T-helper 2 cell (primary cell): ENCODE data around the gene SNX27.
"Not testable (repeated sequence)": the region's sequence is repeated elsewhere in the genome, so short reads cannot be mapped to it uniquely, and the experiment has no call there.

Experiments
- DNase-seq, 5 experiments: peaks; one replicate each; pipeline versions ENCODE4 v3.0.0 to v3.0.0-alpha.2; 2012 to 2022

The SNX27 gene

DNA sequence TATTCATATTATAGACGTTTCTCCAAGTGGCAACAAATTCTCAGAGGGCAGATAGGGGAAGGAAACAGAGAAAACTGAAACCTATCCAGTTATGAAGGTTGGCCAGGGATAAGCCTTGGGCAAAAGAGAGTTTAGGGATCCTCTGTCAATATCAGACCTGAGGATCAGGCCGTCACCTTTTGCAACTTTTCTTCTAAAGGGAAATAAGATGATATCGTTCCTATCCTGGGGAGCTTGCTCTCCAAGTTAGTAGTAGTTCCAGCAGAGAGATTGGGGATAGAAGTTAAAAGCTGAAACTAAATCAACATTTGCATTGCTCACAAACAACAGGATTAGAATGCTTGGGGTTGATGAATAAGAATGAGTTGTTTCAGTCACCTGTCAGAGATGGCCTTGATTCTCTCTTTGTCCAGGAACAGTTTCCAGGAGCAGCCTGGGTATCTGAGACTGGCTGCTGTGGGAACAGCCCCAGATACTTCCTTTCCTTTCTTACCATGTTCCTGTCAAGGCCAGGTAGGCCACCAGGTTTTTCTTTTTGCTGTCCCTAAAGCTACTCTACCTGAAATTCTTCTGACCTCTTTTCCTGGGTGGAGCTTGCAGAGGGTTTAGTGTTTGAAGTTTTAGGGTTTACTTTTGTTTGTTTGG is 112.0 kb downstream of the SNX27 start:
- no peak for DNase-seq

DNA sequence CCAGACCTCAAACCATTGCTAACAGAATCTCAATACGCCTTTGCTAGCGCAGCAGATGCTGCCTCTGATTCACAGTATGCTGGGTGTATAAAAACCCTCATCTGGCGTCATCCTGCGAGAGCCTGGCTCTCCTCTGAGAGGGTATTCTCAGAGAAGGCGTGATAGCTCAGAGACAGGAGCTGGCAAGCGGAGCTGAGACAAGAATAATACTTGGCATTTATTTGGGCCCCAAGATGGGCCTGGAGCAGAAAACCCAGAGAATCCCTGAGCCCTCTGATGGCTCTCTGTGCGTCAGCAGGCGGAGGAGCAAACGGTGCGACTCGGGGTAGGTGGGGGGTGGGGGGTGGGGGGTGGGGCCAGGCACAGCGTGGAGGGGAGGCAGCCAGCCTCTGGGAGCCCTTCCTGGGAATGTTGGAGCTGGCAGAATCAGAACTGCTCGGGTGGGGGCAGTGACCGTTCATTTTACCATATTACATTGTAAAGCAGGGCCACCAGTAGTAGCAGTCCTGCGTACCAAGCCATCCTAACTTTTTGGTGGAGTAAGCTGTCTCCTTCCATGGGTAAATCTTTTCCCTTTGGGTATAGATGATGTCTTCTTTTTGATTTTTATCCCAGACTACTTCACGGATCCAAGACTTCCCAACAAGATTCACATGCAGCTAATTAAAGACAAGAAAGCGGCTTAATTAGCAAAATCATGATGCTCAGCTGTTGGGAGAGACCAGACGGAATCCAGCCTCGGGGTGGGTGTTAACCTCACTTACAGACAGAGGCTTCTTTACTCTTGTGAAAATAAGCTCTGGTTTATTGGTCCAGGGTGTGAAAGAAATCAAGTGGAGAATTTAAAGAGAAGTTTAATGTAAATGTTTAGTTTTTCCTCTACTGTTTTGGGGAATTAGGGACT is 116.6 kb downstream of the SNX27 start:
- no peak for DNase-seq

DNA sequence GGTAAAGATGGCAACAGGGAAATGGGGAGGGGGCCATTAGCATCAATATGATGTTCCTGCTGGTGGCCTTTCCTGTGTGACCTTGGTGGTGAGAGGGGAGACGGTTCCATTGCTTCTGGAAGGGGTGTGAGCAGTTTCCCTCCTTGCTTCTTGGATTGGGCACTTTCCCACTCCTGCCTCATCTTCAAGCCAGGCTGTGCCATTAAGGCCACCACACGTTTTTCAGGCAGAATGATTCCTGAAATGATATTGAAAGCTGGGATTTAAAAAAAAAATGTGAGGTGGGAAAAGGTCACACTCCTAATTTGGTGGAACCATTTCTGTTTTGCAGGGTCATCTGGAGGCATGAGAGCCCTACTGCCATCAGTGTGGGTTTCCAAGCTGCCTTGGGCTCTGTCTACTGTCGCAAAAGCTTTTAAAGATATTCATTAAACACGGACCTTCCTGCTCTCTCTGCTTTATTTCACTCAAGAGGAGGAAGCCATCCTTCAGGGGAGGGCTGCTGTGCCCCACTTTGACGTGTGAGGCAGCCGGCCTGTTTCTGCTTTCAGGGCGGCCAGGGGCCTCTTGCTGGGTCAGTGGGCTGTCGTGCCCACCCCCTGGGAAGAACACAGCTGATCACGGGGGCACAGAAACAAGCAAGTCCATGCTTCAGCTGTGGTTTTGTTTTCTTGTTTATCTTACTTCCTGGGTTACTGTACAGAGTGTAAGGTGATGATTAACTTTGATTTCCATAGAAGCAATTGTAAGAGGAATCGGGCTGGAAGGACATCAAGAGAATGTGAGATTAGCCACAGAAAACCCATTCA is 117.5 kb downstream of the SNX27 start:
- no peak for DNase-seq

DNA sequence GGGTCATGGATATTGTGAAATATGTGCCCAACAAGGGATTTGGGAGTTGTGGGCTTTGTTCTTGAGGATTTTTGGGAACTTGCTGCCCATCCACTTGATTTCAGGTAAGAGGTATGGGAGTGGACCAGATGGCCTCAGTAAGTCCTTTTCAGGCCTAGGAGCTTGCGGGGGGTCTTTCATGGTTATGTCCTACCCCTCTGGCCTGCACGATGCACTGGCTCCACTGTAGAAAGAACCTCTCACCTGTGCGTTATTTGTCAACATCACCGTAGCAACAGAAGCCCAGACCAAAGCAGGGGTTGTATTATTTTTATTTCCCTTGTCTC is 118.1 kb downstream of the SNX27 start:
- no peak for DNase-seq

DNA sequence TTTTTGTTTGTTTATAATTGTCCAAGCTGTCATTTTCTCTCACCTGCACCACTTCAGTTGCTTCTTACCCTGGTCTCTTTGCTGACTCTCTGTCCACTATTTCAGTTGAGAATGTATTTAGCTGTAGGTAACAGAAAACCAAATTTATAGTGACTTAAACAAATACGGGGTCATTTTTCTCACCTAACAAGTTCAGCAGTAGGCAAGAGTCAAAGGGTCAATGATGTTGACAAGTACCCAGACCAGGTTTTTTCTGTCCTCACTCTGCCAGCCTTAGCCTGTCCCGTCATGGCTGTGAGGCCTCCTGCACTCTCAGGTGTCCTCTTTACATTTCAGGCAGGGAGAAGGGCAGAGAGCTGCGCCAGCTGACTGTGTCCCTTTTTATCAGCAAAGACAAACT is 121.3 kb downstream of the SNX27 start:
- no peak for DNase-seq

DNA sequence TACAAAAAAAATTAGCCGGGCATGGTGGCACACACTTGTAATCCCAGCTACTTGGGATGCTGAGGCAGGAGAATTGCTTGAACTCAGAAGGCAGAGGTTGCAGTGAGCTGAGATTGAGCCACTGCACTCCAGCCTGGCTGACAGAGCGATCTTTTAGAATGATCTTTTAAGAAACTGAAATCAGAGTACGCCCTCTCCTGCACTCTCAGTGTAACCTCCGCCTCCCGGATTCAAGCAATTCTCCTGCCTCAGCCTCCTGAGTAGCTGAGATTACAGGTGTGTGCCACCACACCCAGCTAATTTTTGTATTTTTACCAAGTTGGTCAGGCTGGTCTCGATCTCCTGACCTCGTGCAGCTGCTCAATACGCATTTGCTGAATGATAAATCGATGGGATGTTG is 122.1 kb downstream of the SNX27 start:
- DNase-seq = not testable (repeated sequence)

DNA sequence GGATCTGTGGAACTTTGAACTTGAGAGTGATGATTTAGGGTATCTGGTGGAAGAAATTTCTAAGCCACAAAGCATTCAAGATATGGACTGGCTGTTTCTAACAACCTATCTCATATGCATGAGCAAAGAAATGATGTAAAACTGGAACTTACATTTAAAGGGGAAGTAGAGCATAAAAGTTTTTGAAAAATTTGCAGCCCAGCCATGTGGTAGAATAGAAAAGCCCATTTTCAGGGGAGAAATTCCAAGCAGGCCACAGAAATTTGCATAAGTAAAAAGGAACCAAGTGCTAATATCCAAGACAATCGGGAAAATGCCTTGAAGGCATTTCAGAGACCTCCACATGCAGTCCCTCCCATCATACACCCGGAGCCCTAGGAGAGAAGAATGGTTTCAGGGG is 125.2 kb downstream of the SNX27 start:
- DNase-seq = no peak

DNA sequence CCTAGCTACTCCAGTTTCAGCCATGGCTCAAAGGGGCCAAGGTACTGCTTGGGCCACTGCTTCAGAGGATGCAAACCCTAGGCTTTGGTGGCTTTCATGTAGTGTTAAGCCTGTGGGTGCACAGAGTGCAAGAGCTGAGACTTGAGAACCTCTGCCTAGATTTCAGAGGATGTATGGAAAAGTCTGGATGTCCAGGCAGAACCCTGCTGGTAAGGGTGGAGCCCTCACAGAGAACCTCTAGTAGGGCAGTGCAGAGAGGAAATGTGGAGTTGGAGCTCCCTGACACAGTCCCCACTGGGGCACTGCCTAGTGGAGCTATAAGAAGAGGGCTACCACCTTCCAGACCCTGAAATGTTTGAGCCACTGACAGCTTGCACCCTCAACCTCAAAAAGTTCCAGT is 125.6 kb downstream of the SNX27 start:
- no peak for DNase-seq

DNA sequence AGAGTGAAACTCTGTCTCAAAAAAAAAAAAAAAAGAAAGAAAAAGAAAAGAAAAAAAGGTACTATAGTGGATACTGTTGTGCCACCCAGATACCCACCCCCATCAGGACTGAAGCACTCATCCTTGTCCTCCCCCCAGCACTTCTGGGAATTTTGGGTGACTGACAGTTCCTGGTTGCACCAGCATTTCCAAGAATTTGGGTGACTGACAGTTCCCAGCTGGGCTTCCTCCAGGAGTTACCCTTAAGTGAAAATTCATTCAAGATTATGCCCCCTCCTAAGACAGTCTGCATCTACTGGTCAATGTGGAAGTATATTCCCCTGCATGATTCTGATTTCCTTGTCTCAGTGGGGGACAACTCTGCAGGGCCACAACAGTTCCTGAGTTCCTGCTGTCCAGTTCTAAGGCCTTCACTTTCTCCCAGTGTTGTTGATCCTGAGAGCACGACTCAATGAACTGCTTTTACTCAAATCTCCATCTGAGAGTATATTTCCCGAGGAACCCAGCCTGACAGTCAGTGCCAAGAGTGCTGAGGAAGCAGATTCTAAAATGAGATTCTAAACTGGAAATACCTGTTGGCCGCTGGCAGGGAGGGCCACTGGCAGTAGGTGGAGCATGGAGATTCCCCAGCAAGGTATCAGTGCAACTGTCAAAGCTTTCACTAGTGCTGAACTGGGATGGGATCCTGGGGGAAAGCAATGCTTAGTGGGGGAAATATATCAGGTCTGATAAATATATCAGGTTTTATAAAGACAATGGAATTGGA is 127.9 kb downstream of the SNX27 start:
- DNase-seq = no peak

DNA sequence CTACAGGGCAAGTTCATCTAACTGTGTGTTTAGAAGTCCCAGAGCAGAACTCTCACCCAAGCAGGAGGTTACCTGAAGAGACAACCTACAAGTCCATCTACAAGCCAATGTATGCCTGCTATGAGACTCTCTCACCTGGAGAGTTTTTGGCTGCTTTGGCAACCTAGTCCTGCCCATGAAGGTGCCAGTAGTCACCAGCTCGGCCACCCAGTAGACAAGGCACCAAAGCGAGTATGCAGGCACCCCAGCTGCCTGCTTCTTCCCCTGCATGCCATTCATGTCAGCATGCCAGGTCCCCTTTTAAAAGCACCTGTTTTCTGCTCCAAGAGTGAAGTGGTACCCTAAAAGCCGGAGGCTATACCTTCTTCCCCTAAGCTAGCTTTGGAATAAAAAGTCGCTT is 129.7 kb downstream of the SNX27 start:
- no peak for DNase-seq
